ENCODE data around the gene MIA2.
"Not testable (repeated sequence)": the region's sequence is repeated elsewhere in the genome, so short reads cannot be mapped to it uniquely, and the experiment has no call there.

The MIA2 gene

GRCh38 chr14:39233680-39234326 is at the start of gene MIA2:
TSS of gene MIA2 (plus strand) at chr14:39233915. CDS start at chr14:39234115, 200 bp downstream.
- no peak for DNase-seq

- no peak for DNase-seq
These were observed 49.0 kb upstream of the MIA2 start for GRCh38 chr14:39184628-39185255.

- no peak for DNase-seq
These were observed 48.3 kb upstream of the MIA2 start for GRCh38 chr14:39185256-39186049.

- DNase-seq = no peak
These were observed 46.7 kb upstream of the MIA2 start for GRCh38 chr14:39186941-39187525.

GRCh38 chr14:39203659-39204606 is 29.8 kb upstream of the MIA2 start:
- DNase-seq = no peak

- DNase-seq = not testable (repeated sequence)
These were observed 26.3 kb upstream of the MIA2 start for GRCh38 chr14:39207430-39207829.

- DNase-seq = no peak
These were observed 22.5 kb upstream of the MIA2 start for GRCh38 chr14:39211109-39211741.

- no peak for DNase-seq
These were observed 21.7 kb upstream of the MIA2 start for GRCh38 chr14:39212034-39212433.

- no peak for DNase-seq
These were observed 21.0 kb upstream of the MIA2 start for GRCh38 chr14:39212693-39213092.

GRCh38 chr14:39217214-39217879 is 16.4 kb upstream of the MIA2 start:
- no peak for DNase-seq

GRCh38 chr14:39218171-39218769 is 15.4 kb upstream of the MIA2 start:
- DNase-seq = no peak

- DNase-seq = no peak
These were observed 14.6 kb upstream of the MIA2 start for GRCh38 chr14:39219075-39219499.

- not testable (repeated sequence) for DNase-seq
These were observed 13.2 kb upstream of the MIA2 start for GRCh38 chr14:39220473-39220872.

- DNase-seq = no peak
These were observed 5.7 kb upstream of the MIA2 start for GRCh38 chr14:39228044-39228443.

- no peak for DNase-seq
These were observed 5.0 kb upstream of the MIA2 start for GRCh38 chr14:39228509-39229221.

GRCh38 chr14:39229222-39229543 is 4.5 kb upstream of the MIA2 start:
- peak; percentile 47 for DNase-seq

- DNase-seq = no peak
These were observed 4.1 kb upstream of the MIA2 start for GRCh38 chr14:39229601-39230110.

GRCh38 chr14:39230416-39231035 is 3.2 kb upstream of the MIA2 start:
- no peak for DNase-seq

GRCh38 chr14:39231751-39232553 is 1.8 kb upstream of the MIA2 start:
- not testable (repeated sequence) for DNase-seq
